ENCODE measurements around the gene LDLRAP1. TPM values are rescaled to one million over a fixed set of nuclear protein-coding genes. Genes with fewer than 3 reads are reported as not detected.
A peak's percentile ranks its signal among the peaks of the same experiment; 100 is the strongest.

The LDLRAP1 gene
- total RNA-seq, 4 donors from 2014 or later, result 25.1 to 40.9 (median 34.4) TPM

GRCh38 chr1:25529518-25530185, 13.8 kb upstream of the LDLRAP1 start:
- Histone ChIP-seq H3K27me3 (no peaks in the 10 kb centered on the region), H3K27ac (no peak overlapping the region), H3K4me1 (no peaks in the 10 kb centered on the region), H3K9me3 (no peaks in the 10 kb centered on the region), H3K4me3 (replicated peaks in 1 of 3) (no peak overlapping the region), H3K36me3 (no peaks in the 10 kb centered on the region)
- intact Hi-C loops (cut with DNase I), result no loop called here
- WGBS, 2 donors, result 84 to 87% methylated on average over 15 to 17 of the region's 18 CpGs
- TF ChIP-seq POLR2A (IDR thresholded peaks at IDR 0.05) (no peak), CTCF (IDR thresholded peaks at IDR 0.05) (no peak)
- no peak for DNase-seq

DNA sequence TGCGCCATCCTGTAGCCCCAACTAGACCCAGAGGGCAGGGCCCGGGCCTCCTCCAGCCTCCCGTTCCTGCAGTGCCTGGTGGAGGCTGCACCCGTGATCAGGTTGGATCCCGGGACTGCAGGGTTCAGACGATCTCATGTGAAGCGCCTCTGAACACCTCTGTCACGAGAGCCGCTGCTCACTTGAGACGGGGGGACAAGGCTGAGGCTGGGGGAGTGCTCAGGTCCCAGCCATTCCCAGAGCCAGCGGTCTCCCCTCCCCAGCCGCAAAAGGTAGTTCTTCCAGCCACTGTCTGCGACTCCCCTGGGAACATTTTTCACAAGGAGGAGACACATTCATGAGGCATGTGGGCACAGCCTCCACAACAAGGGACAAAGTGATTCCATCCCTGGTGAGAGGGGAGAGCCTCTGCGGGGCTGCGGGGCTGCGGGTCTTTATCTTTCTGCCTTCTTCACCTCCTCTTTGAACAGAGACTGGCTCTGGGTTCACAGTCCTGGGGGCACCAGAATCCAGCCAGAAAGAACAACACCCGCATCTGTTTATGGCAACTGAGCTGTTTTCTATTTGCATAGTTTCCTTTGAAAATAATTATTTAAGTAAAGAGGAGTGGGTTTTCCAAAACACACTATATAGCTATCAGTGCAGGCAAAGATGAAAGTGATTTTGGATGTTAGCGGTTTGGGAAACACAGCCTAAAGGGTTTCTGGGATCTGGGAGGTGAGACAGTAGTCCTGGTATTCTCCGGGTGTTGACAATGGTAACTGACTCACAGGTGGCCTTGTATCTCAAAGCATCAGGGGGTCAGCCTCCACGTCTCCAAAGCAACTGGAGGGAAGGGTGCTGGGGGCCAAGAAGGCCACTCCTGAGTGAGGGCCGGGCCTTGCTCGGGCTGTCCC, 13.0 kb upstream of the LDLRAP1 start:
- intact Hi-C loops (cut with DNase I), result no loop called here
- no peak for DNase-seq
- TF ChIP-seq CTCF (IDR thresholded peaks at IDR 0.05) (no peak), POLR2A (IDR thresholded peaks at IDR 0.05) (no peak)
- Histone ChIP-seq H3K9me3 (no peaks in the 10 kb centered on the region), H3K4me1 (no peaks in the 10 kb centered on the region), H3K36me3 (no peaks in the 10 kb centered on the region), H3K27me3 (no peaks in the 10 kb centered on the region), H3K4me3 (replicated peaks in 1 of 3) (no peak overlapping the region), H3K27ac (no peak overlapping the region)
- WGBS, 2 donors, result 85 to 92% methylated on average over 19 to 21 of the region's 22 CpGs

GRCh38 chr1:25531082-25531461, 12.3 kb upstream of the LDLRAP1 start:
- H3K4me3 ChIP-seq (replicated peaks in 1 of 3), result no peak overlapping the region
- TF ChIP-seq POLR2A (IDR thresholded peaks at IDR 0.05) (no peak), CTCF (IDR thresholded peaks at IDR 0.05) (no peak)
- H3K27me3 ChIP-seq, result no peaks in the 10 kb centered on the region
- H3K27ac ChIP-seq, result no peak overlapping the region
- peaks cover 1 to 3% of the 10 kb centered on the region in 2 donors for H3K4me1 ChIP-seq
- no peaks in the 10 kb centered on the region for H3K9me3 ChIP-seq
- no peaks in the 10 kb centered on the region for H3K36me3 ChIP-seq
- peak in 1 of 2 donors; percentile 12 for DNase-seq
- intact Hi-C loops (cut with DNase I), result no loop called here
- WGBS, 2 donors, result 72 to 77% methylated on average over 11 of the region's 11 CpGs

DNA sequence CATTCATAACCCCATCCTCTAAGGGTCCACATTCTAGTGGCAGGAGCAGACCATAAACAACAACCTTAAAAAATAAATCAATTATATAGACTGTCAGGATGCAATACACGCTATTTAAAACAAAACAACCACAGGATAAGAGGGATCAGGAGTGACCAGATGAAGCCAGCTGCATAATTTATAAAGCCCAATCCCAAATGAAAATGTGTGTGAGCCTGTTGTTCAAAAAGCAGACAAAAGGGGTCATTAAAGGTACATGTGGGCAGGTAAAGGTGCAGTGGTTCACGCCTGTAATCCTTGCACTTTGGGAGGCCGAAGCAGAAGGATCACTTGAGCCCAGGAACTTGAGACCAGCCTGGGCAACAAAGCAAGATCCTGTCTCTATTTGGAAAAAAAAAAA, 10.4 kb upstream of the LDLRAP1 start:
- WGBS, 2 donors, result 92 to 95% methylated on average over 3 of the region's 3 CpGs
- Histone ChIP-seq H3K27ac (no peak overlapping the region), H3K9me3 (no peaks in the 10 kb centered on the region), H3K4me3 (replicated peaks in 1 of 3) (no peak overlapping the region), H3K36me3 (no peaks in the 10 kb centered on the region), H3K4me1 (peaks cover 11 to 15% of the 10 kb centered on the region in 2 donors), H3K27me3 (no peaks in the 10 kb centered on the region)
- DNase-seq, result no peak
- TF ChIP-seq CTCF (IDR thresholded peaks at IDR 0.05), result no peak
- no peak for TF ChIP-seq POLR2A (IDR thresholded peaks at IDR 0.05)
- intact Hi-C loops (cut with DNase I), result no loop called here

Data from thyroid gland (tissue), 4 donors.